ENCODE measurements around the gene ZDHHC11B. TPM values are rescaled to one million over a fixed set of nuclear protein-coding genes. Genes with fewer than 3 reads are reported as not detected.
A peak's percentile ranks its signal among the peaks of the same experiment; 100 is the strongest.

ZDHHC11B gene
- total and polyA plus RNA-seq, 2 of the 13 experiments (the other 11 are each of a cell fraction or from before 2014, with no cell fraction given) = 0.11 to 0.12 TPM

DNA sequence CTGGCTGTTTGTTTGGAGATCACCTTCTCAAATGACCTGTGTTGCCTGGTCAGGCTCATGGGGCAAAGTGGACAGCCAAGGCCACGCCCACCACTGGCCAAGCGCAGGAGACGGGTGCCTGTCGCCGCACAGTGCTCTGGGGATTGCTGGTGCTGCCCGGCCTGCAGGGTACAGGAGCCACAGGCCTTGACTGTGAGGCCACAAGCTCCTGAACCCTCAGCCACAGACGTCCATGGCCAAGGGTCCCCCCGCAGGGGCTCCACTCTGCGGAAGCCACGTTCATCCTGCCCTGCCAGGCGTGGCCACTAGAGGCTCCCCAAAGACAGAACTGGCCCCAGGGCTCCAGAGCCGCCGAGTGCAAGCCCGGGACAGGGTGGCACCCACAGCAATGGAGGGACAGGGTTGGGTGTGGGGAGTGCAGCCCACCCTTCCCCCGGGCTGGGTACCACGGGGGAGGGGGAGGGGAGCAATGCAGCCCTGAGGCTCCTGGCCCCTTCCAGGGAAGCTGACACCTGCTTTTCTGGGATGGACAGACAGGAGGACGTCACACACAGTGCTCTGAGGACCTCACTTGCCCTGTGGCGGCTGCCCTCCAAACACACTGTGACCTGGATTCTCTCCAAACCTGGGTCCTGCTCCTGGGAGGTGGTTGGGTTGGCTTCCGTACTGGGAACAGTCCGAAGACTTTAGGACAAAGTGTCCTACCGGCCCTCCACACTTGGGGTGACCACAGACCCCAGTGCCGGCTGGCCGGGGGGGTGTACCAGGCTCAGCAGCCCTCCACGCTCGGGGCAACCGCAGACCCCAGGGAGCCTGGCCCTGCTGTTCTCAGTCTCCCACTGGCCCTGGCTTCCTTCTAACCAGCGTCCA is 112.8 kb downstream of the ZDHHC11B start (continued):
- TF ChIP-seq, protein P1, sequence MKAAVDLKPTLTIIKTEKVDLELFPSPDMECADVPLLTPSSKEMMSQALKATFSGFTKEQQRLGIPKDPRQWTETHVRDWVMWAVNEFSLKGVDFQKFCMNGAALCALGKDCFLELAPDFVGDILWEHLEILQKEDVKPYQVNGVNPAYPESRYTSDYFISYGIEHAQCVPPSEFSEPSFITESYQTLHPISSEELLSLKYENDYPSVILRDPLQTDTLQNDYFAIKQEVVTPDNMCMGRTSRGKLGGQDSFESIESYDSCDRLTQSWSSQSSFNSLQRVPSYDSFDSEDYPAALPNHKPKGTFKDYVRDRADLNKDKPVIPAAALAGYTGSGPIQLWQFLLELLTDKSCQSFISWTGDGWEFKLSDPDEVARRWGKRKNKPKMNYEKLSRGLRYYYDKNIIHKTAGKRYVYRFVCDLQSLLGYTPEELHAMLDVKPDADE (CRISPR knock-in tag; IDR thresholded peaks at IDR 0.05) = no peak
- TF ChIP-seq ZBTB3 (CRISPR knock-in tag; IDR thresholded peaks at IDR 0.05; ENCODE audit: borderline replicate concordance, low read depth) (no peak), MEF2D (CRISPR knock-in tag; IDR thresholded peaks at IDR 0.05) (peak; percentile 62; the same call in 1 of the 2 replicates), TSC22D2 (CRISPR knock-in tag; IDR thresholded peaks at IDR 0.05; ENCODE audit: borderline replicate concordance) (no peak; the same call in 1 of the 2 replicates), PHF8 (CRISPR knock-in tag; IDR thresholded peaks at IDR 0.05) (no peak), ZSCAN21 (CRISPR knock-in tag; IDR thresholded peaks at IDR 0.05; ENCODE audit: borderline replicate concordance) (no peak), FOSL1 (CRISPR knock-in tag; IDR thresholded peaks at IDR 0.05; ENCODE audit: borderline replicate concordance) (no peak), NCOA5 (CRISPR knock-in tag; IDR thresholded peaks at IDR 0.05) (no peak), ZNF746 (CRISPR knock-in tag; IDR thresholded peaks at IDR 0.05) (no peak), ATAD3A (CRISPR knock-in tag; IDR thresholded peaks at IDR 0.05) (no peak), TRIM24 (CRISPR knock-in tag; IDR thresholded peaks at IDR 0.05) (no peak), ZNF850 (CRISPR knock-in tag; conservative IDR thresholded peaks at IDR 0.05) (no peak), MAFG (CRISPR knock-in tag; IDR thresholded peaks at IDR 0.05) (no peak), SOX6 (IDR thresholded peaks at IDR 0.05) (no peak), SOX6 (CRISPR knock-in tag; IDR thresholded peaks at IDR 0.05) (no peak), NCOA2 (CRISPR knock-in tag; IDR thresholded peaks at IDR 0.05) (no peak), HOXA7 (CRISPR knock-in tag; IDR thresholded peaks at IDR 0.05) (no peak), ZNF577 (CRISPR knock-in tag; IDR thresholded peaks at IDR 0.05; ENCODE audit: borderline replicate concordance, low read depth) (no peak), FOXP1 (IDR thresholded peaks at IDR 0.05) (no peak), FOXP1 (CRISPR knock-in tag; IDR thresholded peaks at IDR 0.05) (no peak; the same call in 1 of the 2 replicates), ZNF441 (CRISPR knock-in tag; IDR thresholded peaks at IDR 0.05; ENCODE audit: borderline replicate concordance) (no peak), TBP (CRISPR knock-in tag; IDR thresholded peaks at IDR 0.05) (no peak)
- TF ChIP-seq, protein P2, sequence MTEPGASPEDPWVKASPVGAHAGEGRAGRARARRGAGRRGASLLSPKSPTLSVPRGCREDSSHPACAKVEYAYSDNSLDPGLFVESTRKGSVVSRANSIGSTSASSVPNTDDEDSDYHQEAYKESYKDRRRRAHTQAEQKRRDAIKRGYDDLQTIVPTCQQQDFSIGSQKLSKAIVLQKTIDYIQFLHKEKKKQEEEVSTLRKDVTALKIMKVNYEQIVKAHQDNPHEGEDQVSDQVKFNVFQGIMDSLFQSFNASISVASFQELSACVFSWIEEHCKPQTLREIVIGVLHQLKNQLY (CRISPR knock-in tag; IDR thresholded peaks at IDR 0.05) = no peak
- TF ChIP-seq, protein P3, sequence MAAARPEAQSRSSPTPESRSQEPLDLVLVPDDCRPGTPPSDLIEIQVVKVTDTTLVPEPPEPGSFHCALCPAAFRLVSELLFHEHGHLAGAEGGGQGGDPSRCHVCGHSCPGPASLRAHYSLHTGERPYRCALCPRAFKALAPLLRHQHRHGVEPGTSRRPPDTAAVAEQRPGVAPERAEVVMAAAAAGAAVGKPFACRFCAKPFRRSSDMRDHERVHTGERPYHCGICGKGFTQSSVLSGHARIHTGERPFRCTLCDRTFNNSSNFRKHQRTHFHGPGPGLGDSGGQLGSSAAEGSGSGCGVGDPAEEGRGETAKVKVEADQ (CRISPR knock-in tag; IDR thresholded peaks at IDR 0.05; ENCODE audit: borderline replicate concordance) = no peak
- TF ChIP-seq, protein P4, sequence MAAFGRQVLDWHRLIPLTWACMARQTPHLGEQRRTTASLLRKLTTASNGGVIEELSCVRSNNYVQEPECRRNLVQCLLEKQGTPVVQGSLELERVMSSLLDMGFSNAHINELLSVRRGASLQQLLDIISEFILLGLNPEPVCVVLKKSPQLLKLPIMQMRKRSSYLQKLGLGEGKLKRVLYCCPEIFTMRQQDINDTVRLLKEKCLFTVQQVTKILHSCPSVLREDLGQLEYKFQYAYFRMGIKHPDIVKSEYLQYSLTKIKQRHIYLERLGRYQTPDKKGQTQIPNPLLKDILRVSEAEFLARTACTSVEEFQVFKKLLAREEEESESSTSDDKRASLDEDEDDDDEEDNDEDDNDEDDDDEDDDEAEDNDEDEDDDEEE (CRISPR knock-in tag; IDR thresholded peaks at IDR 0.05) = no peak
- TF ChIP-seq, protein P5, sequence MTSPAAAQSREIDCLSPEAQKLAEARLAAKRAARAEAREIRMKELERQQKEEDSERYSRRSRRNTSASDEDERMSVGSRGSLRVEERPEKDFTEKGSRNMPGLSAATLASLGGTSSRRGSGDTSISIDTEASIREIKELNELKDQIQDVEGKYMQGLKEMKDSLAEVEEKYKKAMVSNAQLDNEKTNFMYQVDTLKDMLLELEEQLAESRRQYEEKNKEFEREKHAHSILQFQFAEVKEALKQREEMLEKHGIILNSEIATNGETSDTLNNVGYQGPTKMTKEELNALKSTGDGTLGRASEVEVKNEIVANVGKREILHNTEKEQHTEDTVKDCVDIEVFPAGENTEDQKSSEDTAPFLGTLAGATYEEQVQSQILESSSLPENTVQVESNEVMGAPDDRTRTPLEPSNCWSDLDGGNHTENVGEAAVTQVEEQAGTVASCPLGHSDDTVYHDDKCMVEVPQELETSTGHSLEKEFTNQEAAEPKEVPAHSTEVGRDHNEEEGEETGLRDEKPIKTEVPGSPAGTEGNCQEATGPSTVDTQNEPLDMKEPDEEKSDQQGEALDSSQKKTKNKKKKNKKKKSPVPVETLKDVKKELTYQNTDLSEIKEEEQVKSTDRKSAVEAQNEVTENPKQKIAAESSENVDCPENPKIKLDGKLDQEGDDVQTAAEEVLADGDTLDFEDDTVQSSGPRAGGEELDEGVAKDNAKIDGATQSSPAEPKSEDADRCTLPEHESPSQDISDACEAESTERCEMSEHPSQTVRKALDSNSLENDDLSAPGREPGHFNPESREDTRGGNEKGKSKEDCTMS (CRISPR knock-in tag; conservative IDR thresholded peaks at IDR 0.05) = no peak
